Neural cell (in vitro differentiated cells): Measurements from ENCODE around the gene CLEC4C.

ENCODE experiments used
- CTCF ChIP-seq: fragments of 450-650 bp; IDR thresholded peaks from 2 replicates; pipeline ENCODE4 v1.5.1; 2014; ENCODE audit warnings: antibody characterized with exemption, mild to moderate bottlenecking, moderate library complexity; ENCODE audit not compliant: poor library complexity, severe bottlenecking
- EP300 ChIP-seq: fragments of 450-650 bp; conservative IDR thresholded peaks from 2 replicates; pipeline ENCODE4 v1.6.1; 2014; ENCODE audit warnings: antibody characterized with exemption, mild to moderate bottlenecking, moderate library complexity; ENCODE audit not compliant: poor library complexity, severe bottlenecking
- EZH2 ChIP-seq: fragments of 200-600, 300-800 bp; shearing (Covaris generic), sonication (generic); IDR thresholded peaks from 2 replicates; pipeline ENCODE4 v1.6.1; 2014; ENCODE audit warnings: antibody characterized with exemption, low read length, borderline replicate concordance, mild to moderate bottlenecking; ENCODE audit not compliant: insufficient read depth, poor library complexity, severe bottlenecking
- MXI1 ChIP-seq: fragments of 450-650 bp; conservative IDR thresholded peaks from 2 replicates; pipeline ENCODE4 v1.6.1; 2014; ENCODE audit warnings: antibody characterized with exemption, mild to moderate bottlenecking; ENCODE audit not compliant: poor library complexity, severe bottlenecking
- POLR2AphosphoS5 ChIP-seq: IDR thresholded peaks from 2 replicates; pipeline ENCODE4 v1.6.1; 2012
- RAD21 ChIP-seq: fragments of 450-650 bp; conservative IDR thresholded peaks from 2 replicates; pipeline ENCODE4 v1.6.1; 2014; ENCODE audit warnings: antibody characterized with exemption, mild to moderate bottlenecking, moderate library complexity
- REST ChIP-seq: IDR thresholded peaks from 2 replicates; pipeline ENCODE4 v1.6.1; 2012; ENCODE audit warnings: borderline replicate concordance
- SMC3 ChIP-seq: fragments of 450-650 bp; conservative IDR thresholded peaks from 2 replicates; pipeline ENCODE4 v1.6.1; 2014; ENCODE audit warnings: antibody characterized with exemption, mild to moderate bottlenecking, moderate library complexity; ENCODE audit not compliant: poor library complexity
- TAF1 ChIP-seq: IDR thresholded peaks from 2 replicates; pipeline ENCODE4 v1.6.1; 2012; ENCODE audit warnings: low read depth

GRCh38 chr12:7732993-7733392, 14.2 kb downstream of the CLEC4C start:
- TF ChIP-seq CTCF (no peak), EP300 (no peak), POLR2AphosphoS5 (no peak), TAF1 (no peak), RAD21 (no peak), REST (no peak), EZH2 (no peak), SMC3 (no peak), MXI1 (no peak)
